GM19455 (cell line): Measurements from ENCODE around the gene MANEAL.

Experiments used
- ATAC-seq: cut with Tn5 transposase; IDR thresholded peaks from one replicate; pipeline ENCODE4 v1.9.1; 2021; ENCODE audit not compliant: unreplicated experiment

The MANEAL gene

DNA sequence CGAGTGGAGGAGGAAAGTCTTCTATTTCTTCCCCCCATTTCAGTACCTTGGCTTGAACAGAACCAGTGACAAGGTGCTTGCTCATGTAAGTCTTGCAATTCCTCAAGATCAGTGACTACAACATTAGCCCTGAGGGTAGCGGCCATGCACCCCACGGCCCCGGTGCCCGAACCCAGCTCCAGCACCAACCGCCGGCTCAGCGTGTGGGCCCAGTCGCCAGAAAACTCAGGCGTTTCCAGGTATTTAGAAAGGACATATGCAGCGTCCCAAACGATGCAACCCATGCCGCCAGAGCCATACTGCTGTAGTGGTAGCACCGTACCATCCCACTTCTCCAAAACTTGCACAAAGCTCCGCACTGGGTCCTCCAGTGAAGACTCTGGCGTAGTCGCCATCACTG lies 11.2 kb upstream of the MANEAL start:
- no peak for ATAC-seq

DNA sequence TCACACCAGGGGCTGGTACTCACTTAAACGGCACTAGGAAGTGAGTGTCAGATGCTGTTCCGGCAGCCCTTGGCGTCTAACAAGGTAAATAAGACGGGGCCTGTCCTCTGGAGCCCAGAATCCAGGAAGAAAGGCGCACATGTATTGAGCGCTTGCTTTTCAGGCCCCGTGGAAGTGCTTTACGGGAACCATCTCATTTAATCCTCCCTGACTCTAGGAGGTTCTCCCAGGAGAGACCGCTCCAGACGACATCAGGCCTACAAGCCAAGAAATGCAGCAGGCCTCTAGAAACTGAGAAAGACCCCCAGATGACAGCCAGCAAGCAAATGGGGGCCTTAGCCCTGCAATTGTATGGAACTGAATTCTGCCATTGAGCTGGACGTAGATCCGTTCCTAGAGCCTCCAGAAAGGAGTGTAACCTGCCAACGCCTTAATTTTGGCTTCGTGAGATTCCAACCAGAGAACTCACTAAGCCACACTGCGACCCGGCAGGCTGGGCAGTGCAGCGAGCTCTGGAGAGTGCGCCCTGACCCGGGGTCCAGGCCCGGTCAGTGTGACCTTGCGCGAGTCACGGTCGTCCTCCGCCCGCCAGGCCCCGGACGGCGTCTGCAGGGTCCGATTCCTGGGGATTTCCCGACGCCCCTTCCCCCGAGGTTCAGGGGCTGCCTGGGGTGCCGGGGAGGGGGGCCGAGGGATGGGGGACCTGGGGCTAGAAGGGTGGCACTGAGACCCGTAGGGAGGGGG lies 532 bp upstream of the MANEAL start:
- ATAC-seq: no peak

DNA sequence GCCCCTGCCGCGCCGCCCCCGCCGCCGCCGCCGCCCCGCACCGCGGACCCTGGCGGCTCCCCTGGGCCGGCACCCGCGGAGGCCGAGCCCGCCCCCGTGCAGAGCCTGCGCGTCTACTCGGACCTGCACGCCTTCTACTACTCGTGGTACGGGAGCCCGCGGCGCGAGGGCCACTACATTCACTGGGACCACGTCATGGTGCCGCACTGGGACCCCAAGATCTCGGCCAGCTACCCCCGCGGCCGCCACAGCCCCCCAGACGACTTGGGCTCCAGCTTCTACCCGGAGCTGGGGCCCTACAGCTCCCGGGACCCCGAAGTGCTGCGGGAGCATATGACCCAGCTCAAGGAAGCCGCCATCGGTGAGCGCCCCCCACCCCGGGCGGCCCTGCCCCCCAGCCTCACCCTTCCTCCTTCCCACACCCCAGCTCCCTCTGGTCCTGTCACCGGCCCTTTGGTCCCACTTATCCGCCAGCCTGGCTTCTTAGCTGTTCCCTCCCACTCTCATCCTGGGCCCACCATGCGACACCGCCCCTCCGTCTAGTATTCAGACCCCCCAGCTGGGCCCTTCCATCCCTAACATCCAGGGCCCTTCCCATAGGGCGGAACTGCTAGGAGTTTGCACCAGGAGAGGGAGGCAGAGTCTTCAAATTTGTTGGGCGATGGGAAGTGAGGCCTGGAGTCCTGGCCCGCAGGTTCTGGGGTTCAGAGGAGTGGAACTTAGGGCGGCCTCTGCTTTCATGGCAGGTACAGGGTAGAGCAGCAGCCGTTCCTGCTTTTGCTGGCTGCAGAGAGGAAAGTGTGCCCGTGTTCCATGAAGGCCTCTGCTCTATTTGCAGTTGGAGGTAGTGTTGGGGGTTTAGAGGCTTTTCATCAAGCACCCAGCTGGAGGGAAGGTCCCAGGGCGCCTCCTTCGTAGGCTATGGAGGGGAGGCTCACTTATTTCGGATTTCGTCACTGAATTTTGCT lies 1.0 kb downstream of the MANEAL start:
- peak; percentile 44 for ATAC-seq

DNA sequence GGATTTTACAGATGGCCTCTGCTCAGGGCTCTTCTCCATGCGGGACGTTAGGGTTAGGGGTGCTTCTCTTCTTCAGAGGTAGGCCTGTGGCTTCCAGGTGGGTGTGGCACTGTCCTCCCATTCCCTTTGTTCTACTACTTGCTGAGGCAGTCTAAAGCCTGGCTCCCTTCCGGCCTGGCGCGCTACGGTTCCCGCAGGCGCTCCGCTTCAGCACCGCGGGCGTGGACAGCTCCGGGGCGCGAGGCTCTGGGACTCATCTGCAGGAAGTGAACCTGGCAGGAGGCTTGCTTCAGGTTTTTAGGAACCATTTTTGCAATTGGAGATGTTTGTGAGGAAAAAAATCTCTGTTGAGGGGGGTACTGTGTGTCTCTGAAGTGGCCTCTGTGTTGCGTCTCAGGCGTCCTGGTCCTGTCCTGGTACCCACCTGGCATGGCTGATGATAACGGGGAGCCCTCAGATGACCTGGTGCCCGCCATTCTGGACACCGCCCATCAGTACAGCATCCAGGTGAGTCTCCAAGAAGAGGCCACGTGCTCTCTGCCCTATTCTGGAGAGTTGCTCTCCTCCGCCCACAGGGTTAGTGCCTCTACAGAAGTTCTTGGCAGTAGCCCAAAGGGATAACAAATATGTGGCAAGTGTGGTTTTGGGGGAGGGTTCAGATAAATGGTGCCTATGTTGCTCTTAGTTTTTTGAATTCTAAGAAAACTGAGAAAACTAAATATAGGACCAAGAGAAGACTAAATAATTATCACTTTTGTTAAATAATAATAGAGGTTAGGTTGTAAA lies 1.9 kb downstream of the MANEAL start:
- no peak for ATAC-seq

DNA sequence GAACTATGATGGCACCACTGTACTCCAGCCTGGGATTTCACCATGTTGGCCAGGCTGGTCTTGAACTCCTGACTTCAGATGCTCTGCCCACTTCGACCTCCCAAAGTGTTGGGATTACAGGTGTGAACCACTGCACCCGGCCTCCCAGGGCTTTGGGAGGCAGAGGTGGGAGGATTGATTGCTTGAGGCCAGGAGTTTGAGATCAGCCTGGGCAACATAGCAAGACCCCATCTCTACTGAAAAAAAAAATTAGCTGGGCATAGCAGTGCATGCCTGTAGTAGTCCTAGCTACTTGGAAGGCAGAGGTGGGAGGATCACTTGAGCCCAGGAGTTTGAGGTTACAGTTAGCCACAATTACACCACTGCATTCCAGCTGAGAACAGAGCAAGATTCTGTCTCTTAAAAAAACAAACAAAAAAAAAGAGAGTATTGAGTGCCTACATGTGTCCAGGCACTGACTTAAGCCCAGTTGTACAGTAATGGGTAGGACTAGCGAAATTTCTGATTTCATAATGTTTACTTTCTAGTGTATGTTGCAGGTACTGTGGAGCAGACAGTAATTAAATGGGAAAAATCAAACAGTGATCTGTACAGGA lies 4.2 kb downstream of the MANEAL start:
- no peak for ATAC-seq

DNA sequence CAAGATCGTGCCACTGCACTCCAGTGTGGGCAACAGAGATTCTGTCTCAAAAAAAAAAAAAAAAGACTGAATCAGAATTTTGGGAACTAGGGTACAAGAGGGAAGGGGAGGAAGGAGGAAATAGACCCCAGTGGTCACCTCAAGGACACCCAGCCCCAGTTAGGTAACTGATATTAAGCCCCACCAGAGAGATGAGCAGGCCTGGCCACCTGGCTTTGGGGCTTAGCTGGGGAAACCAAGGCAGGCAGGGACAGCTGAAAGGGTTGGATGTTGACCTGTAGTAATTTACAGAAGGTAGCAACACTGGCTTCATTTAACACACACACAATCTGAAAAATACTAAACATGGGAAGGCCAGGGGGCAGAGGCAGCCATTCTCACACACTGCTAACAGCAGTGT lies 8.8 kb downstream of the MANEAL start:
- ATAC-seq: no peak

DNA sequence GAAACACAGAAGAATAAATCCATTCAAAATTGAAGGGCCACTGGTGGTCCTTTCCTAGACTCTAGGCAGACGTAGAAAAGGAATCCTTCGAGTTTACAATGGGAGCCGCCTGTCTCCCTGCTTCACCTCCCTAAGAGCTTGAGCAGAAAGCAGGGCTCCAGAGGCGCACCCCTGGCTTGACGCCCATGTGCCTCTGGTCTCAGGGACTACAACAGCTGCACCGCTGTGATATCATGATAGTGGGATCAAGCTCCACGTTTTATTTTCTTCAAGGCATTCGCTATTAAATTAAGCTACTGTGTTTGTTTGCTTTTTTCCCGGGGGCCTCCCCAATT lies 13.5 kb downstream of the MANEAL start:
- no peak for ATAC-seq

DNA sequence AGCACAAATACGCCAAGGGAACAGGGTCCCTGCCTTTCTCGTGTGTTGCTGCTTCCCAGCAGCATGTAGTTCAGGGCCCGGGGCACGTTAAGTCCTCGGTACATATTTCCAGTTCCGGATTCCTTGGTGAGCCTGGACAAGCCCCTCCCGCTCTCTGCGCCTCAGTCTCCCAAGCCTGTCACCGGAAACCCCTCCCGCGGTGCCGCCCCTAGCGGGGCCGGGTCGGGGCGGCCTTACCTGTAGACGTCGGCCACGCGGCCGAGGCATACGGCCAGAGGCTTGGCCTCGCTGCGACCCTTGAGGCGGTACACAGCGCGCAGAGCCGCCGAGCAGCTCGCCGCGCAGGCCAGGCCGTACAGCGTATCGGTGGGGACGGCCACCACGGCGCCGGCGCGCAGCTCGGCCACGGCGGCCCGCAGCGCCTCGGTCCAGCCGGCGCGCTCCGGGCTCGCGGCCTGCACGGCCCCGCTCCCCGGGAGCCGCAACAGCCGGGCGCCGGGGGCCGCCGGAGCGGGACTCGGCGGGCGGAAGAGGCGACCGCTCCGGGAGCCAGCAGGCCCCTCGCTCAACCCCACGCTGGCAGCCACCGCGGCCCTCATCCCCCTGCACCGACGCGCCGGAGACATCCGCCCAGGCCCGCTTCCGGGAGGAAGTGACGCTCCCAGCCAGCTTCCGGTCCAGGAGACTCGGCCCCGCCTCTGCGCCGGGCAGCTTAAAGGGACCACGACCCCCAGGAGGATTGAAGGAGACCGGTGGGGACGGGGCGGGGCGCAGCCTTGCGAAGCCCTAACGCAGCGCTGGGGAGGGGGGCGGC lies 14.1 kb downstream of the MANEAL start, which contains the start of the genes C1orf122 and YRDC:
TSS of gene C1orf122 (plus strand) at position 236 of the 814 bp plus-strand sequence. CDS start 615 bp downstream, outside the sequence.
TSS of gene YRDC (minus strand) at position 654 of the 814 bp plus-strand sequence. CDS start at position 626, 28 bp downstream.
- peak; percentile 86 for ATAC-seq

DNA sequence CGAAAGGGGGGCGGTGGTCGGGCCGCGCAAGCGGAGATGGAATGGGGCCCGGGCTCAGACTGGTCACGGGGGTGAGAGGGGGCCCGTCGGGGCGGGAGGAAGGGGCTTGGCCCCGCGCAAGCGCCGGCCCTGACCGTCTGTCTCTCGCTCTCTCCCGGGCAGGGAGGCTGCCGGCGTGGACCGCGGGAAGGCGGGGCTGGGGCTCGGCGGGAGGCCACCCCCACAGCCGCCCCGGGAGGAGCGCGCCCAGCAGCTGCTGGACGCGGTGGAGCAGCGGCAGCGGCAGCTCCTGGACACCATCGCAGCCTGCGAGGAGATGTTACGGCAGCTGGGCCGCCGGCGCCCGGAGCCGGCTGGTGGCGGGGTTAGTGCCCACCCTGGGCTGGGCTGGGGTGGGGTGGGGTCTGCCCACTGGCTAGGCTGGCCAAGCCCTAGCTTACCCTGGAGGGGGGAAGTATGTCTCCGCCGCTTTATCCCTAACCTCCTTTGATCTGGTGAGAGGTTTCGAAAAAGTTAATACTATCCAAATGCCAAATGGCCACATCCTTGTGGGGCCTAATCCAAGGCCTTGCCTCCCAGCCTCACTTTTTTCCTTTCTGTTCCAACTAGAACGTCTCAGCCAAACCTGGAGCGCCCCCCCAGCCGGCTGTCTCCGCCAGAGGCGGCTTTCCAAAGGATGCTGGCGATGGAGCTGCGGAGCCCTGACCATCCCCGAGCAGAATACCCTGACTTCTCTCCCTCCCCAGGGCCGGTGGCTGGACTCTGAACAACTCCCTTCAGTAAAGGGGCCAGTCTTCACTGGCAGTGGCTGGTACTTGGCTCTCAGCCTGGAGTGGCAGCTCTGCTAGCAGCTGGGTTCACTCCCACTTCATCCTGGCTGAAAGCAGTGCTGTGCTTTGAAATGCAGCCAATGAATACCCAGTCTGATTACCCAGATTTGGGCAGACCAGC lies 15.0 kb downstream of the MANEAL start:
- ATAC-seq: peak; percentile 41

DNA sequence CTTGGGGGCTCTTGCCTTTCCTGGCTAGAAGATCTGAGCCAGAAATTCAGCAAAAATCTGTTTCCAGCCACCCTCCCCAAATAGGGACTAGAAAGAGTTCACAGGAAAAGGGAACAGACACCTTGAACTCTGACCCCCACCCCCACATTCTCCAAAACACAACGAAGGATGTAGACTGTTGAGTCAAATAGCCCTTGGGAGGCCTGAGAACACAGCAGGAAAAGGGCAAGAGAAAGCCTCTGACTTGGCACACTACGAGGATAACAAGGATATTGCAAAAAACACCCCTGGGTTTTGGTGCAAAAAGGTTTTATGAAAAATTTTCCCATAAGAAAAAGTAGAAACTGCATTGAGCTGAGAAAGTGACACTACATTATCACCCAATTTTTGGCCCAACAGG lies 16.3 kb downstream of the MANEAL start:
- no peak for ATAC-seq

DNA sequence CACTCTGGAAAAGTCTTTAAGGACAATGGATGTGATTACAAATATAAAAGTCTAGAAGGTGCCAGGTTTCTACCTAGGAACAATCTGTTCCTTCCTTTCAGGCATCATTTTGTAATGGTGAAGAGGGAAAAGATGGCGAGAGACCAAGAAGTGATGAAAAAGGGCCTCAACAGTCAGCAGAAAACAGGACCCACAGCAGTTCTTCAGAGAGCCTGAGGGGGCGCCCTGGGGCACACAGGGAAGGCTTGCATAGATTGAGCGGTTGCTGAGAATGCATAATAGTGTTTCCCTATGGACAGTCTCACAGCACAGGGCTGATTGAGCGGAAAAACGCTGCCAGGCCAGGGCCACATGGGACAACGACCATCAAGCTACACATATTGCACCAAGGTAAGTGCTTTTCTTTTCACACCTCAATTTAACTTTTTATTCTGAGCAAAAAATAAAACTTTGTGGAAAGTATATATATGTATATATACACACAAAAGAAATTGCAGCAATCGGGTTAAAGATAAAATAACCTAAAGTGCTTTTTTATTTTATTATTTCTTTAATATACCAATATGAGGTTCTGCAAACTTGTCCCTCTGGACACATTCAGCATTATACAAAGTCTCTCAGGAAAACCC lies 17.5 kb downstream of the MANEAL start:
- no peak for ATAC-seq

DNA sequence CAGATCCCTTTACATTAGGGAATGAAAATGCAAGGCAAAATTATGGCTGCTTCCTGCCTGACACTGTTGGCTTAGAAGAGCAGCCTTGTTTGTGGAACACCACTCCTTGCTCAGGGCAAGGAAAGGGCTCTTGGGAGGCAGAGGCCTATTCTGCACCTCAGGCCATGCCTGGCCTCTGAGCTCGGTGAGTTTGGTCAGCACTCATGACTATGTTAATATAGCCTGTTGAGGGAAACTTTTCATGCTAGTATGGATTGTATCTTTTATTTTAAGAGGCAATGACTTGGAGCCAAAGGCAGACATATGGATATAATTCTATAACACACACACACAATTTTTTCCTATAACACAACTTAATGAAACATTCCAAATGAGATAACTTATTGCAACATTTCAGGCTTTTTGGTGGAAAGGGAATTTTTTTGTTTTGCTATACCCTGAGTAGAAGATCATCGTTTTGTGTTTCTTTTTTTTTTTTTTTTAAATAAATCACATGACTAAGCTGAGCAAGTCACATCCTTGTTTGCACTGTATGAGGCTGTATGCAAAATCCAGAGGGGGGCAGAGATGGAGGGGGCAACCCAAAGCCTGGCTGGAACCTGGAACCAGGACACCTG lies 20.0 kb downstream of the MANEAL start:
- ATAC-seq: no peak

DNA sequence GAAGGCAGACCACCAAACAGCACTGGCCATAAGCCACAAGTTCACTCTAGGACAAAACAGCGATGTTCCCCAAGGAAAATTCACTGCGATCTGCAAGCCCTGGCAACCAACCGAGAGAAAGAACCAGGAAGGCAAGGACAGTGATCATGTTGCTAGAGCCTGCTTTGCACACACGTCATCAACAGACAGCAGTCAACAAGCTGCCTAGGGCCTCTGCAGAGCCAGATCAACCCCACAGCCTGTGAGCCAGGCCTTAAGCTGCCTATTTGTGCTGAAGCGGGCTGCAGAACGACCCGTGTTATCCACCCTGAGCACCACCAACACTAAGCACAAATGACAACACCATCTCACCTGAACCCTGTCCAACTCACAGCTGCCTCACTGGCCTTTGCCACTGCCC lies 20.6 kb downstream of the MANEAL start:
- ATAC-seq: no peak

DNA sequence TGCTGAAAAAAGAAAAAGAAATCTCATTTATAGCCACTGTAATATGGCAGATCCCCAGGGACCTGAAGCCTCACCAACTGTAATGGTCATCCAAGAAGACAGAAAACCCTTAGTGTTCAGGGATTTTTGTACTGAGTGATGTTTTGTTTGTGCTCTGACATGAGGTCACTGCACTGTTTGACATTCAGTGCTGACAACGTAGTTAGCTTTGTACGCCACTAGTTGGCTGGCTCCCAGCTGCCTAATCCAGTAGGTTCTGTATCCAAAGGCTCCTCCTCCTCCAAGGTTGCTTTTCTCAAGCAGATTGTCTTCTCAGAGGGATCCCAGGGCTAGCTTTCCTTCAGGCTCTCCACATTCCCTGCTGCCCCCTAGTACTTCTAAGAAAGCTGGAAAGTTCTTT lies 23.8 kb downstream of the MANEAL start:
- ATAC-seq: no peak

DNA sequence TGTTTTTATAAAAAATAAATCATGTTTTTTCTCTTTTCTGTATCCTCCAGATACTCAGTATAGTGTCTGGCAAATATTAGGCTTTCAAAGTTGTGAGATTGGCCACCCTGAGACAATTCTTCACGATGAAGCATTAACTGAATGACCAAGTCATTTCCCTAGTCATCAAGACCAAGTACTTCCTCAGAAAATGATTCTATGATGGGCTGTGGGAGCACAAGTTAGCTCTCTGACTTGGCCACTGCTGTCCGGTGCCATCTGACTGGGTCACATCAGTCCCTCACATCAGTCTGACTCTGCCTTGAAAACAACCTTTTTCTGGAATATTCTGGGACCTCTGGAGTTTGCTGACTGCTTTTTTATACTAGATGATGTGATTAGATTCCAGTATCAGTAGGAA lies 27.8 kb downstream of the MANEAL start:
- no peak for ATAC-seq

DNA sequence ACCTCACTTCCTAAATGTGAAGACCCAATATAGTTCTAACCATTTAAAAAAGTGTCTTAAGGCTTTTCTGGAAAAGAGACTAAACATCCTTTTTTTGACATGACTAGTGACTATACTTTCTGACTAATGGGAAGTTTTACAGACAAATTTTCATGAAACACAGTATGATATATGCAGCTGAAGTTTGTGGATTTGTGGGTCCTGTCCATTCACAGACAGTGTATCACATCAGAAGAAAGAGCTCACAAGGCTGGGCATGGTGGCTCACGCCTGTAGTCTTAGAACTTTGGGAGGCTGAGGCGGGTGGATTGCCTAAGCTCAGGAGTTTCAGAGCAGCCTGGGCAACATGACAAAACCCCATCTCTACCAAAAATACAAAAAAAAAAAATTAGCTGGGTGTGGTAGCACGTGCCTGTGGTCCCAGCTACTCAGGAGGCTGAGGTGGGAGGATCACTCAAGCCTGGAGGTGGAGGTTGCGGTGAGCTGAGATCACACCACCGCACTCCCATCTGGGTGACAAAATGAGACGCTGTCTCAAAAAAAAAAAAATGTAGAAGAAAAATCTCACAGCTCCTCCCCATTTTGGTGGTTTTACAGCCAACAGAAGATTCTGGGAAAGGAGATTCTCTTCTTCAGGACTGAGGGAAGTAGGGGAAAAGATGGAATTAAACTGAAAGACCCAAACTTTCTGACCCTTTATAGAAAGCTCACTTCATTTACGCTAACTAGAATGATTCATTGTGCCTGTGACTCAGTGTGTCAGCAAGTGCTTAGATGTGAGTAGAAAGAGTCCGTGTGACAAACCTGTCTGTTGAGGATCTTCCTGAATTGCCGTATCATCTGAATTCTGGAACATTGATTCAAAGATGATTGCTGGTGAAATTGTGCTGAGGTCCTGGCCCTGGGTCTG lies 29.5 kb downstream of the MANEAL start:
- ATAC-seq: no peak

DNA sequence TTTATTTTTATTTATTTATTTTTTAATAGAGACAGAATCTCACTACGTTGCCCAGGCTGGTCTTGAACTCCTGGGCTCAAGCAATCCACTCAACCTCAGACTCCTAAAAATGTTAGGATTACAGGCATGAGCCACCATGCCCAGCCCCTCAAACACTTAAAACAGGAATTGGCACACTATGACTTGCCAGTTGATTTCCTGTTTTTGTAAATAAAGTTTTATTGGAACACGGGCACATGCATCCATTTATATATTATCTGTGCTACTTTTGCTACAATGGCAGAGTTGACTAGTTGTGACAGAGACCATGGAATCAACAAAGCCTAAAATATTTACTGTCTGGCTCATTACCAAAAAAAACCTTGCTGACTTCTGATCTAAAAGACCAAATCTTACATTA lies 30.4 kb downstream of the MANEAL start:
- ATAC-seq: no peak
